GM12878 (cell line): ENCODE measurements around the gene COL4A4. TPM values are rescaled to one million over a fixed set of nuclear protein-coding genes. Genes with fewer than 3 reads are reported as not detected.
A peak's percentile ranks its signal among the peaks of the same experiment; 100 is the strongest.

Experiments
- ATAC-seq: fragments of 200-7000 bp; cut with Tn5 transposase; 3 replicates; pipeline ENCODE4 v1.9.1; 2020; ENCODE audit warnings: mild to moderate bottlenecking, moderate library complexity
- BruUV-seq: library from RNA; stranded (reverse); fragments of 400-500 nt; replicated peaks from 2 replicates; lab custom pipeline; 2021; lab: Mats Ljungman, UMichigan
- CTCF ChIA-PET: fragments of 300-600 bp; sonication (Branson Sonifier 250); formaldehyde crosslinking; extraction: SDS; loops from one replicate; lab custom pipeline; 2021; ENCODE audit warnings: inconsistent platforms; lab: Yijun Ruan, JAX
- POLR2A ChIA-PET: fragments of 350-600 bp; formaldehyde crosslinking; extraction: SDS; loops from one replicate; lab custom pipeline; 2021; ENCODE audit warnings: inconsistent platforms; lab: Charles Lee
- RAD21 ChIA-PET: fragments of 300-600 bp; sonication (Branson Sonifier 250); formaldehyde crosslinking; loops from one replicate; lab custom pipeline; 2023; ENCODE audit warnings: antibody characterized with exemption; ENCODE audit not compliant: unreplicated experiment; lab: Charles Lee
- SMC1A ChIA-PET: fragments of 300-600 bp; sonication (Branson Sonifier 250); formaldehyde crosslinking; loops from one replicate; lab custom pipeline; 2023; ENCODE audit not compliant: unreplicated experiment, uncharacterized antibody; lab: Charles Lee
- DNase-seq: peaks from one replicate; pipeline ENCODE4 v3.0.0-alpha.2; 2011; ENCODE audit warnings: low read depth, low spot score
- FAIRE-seq: peaks from 3 replicates; lab custom pipeline; 2011; peaks lifted over from hg19 to GRCh38; lab: Jason Lieb, UNC
- H2AFZ ChIP-seq: 2 replicates; pipeline ENCODE4 v1.6.0; 2011; ENCODE audit warnings: low read depth, low read length, control low read depth; ENCODE audit not compliant: control insufficient read depth
- H3K27ac ChIP-seq: 2 replicates; pipeline ENCODE4 v1.5.1; 2011; ENCODE audit warnings: control low read depth; ENCODE audit not compliant: control insufficient read depth, insufficient read depth
- H3K27me3 ChIP-seq, 2 experiments: replicated peaks in 1 of 2; 2 replicates each; pipeline versions ENCODE4 v1.6.0 to v1.6.1; 2011; ENCODE audit warnings: low read length in 1 of 2; ENCODE audit not compliant: control insufficient read depth in 2 of 2, insufficient read depth in 2 of 2
- H3K36me3 ChIP-seq, 2 experiments: 2 replicates each; pipeline ENCODE4 v1.5.1; 2011; ENCODE audit warnings: low read length in 1 of 2; ENCODE audit not compliant: control insufficient read depth in 2 of 2, insufficient read depth in 2 of 2
- H3K4me1 ChIP-seq: 2 replicates; pipeline ENCODE4 v1.6.1; 2011; ENCODE audit warnings: mild to moderate bottlenecking, low read length, moderate library complexity, mixed read lengths; ENCODE audit not compliant: control insufficient read depth, insufficient read depth
- H3K4me2 ChIP-seq: 2 replicates; pipeline ENCODE4 v1.6.0; 2011; ENCODE audit warnings: control low read depth; ENCODE audit not compliant: control insufficient read depth, insufficient read depth
- H3K4me3 ChIP-seq: fragments of 200-600 bp; sonication (generic); 2 replicates; pipeline ENCODE4 v1.5.1; 2016
- H3K79me2 ChIP-seq: 2 replicates; pipeline ENCODE4 v1.6.0; 2011; ENCODE audit warnings: low read length; ENCODE audit not compliant: control insufficient read depth, insufficient read depth
- H3K9ac ChIP-seq: 2 replicates; pipeline ENCODE4 v1.8.0; 2011; ENCODE audit warnings: low read length, control low read depth, mixed read lengths; ENCODE audit not compliant: control insufficient read depth, insufficient read depth
- H3K9me3 ChIP-seq: replicated peaks from 3 replicates; pipeline ENCODE4 v1.5.1; 2011; ENCODE audit warnings: mild to moderate bottlenecking, low read length; ENCODE audit not compliant: control insufficient read depth, insufficient read depth
- H4K20me1 ChIP-seq: 2 replicates; pipeline ENCODE4 v1.6.0; 2011; ENCODE audit not compliant: control insufficient read depth, insufficient read depth
- ATF2 ChIP-seq: IDR thresholded peaks from 2 replicates; pipeline ENCODE4 v1.6.1; 2012; ENCODE audit warnings: low read length, inconsistent platforms
- CHD2 ChIP-seq: IDR thresholded peaks from 2 replicates; pipeline ENCODE4 v1.6.1; 2011; ENCODE audit warnings: low read depth, low read length, improper control_type of control experiment, borderline replicate concordance
- E2F4 ChIP-seq: IDR thresholded peaks from 2 replicates; pipeline ENCODE4 v1.6.1; 2012; ENCODE audit warnings: low read depth, low read length, improper control_type of control experiment
- ETV6 ChIP-seq, 2 experiments: fragments of 450-650 bp in 1 of 2; IDR thresholded peaks in 1 of 2; conservative IDR thresholded peaks in 1 of 2; 2 replicates each; pipeline ENCODE4 v1.6.1; 2014; ENCODE audit warnings: antibody characterized with exemption in 1 of 2, borderline replicate concordance in 1 of 2, low read depth in 1 of 2, mild to moderate bottlenecking in 1 of 2, moderate library complexity in 1 of 2
- LARP7 ChIP-seq: fragments of 450-650 bp; IDR thresholded peaks from 2 replicates; pipeline ENCODE4 v1.6.1; 2017; ENCODE audit warnings: mild to moderate bottlenecking
- MLLT1 ChIP-seq: fragments of 450-650 bp; IDR thresholded peaks from 2 replicates; pipeline ENCODE4 v1.6.1; 2016; ENCODE audit warnings: mild to moderate bottlenecking
- NFYA ChIP-seq: IDR thresholded peaks from 2 replicates; pipeline ENCODE4 v1.6.1; 2011; ENCODE audit warnings: low read depth, mild to moderate bottlenecking, low read length, improper control_type of control experiment, borderline replicate concordance
- NR2C1 ChIP-seq: fragments of 450-650 bp; IDR thresholded peaks from 2 replicates; pipeline ENCODE4 v1.6.1; 2017; ENCODE audit warnings: antibody characterized with exemption, mild to moderate bottlenecking, moderate library complexity
- RBBP5 ChIP-seq: fragments of 200-600 bp; sonication (generic); conservative IDR thresholded peaks from 2 replicates; pipeline ENCODE4 v1.6.1; 2016
- RUNX3 ChIP-seq: IDR thresholded peaks from 2 replicates; pipeline ENCODE4 v1.6.1; 2012; ENCODE audit warnings: low read length, inconsistent platforms
- SKIL ChIP-seq: fragments of 450-650 bp; IDR thresholded peaks from 2 replicates; pipeline ENCODE4 v1.6.1; 2017; ENCODE audit warnings: mild to moderate bottlenecking, low read depth, inconsistent platforms; ENCODE audit not compliant: poor library complexity, severe bottlenecking
- SMARCA5 ChIP-seq: fragments of 450-650 bp; IDR thresholded peaks from 2 replicates; pipeline ENCODE4 v1.6.1; 2017; ENCODE audit warnings: mild to moderate bottlenecking
- SUPT20H ChIP-seq: IDR thresholded peaks from 2 replicates; pipeline ENCODE4 v1.6.1; 2011; ENCODE audit warnings: low read depth, mild to moderate bottlenecking, low read length, moderate library complexity, borderline replicate concordance; ENCODE audit not compliant: control insufficient read depth
- TBL1XR1 ChIP-seq: IDR thresholded peaks from 2 replicates; pipeline ENCODE4 v1.6.1; 2012; ENCODE audit warnings: low read depth, low read length, improper control_type of control experiment
- TCF7 ChIP-seq: IDR thresholded peaks from 2 replicates; pipeline ENCODE4 v1.6.1; 2014; ENCODE audit warnings: antibody characterized with exemption, borderline replicate concordance
- WRNIP1 ChIP-seq: IDR thresholded peaks from 2 replicates; pipeline ENCODE4 v1.6.1; 2011; ENCODE audit warnings: low read depth, low read length, improper control_type of control experiment, borderline replicate concordance
- WGBS: methylation state at CpG from one replicate; pipeline ENCODE4 v1.1.6; 2016; ENCODE audit warnings: low lambda C conversion rate; ENCODE audit not compliant: insufficient replicate concordance, insufficient coverage; ENCODE audit errors: missing lambda C conversion rate; 5-methylcytosine and 5-hydroxymethylcytosine counted together
- in situ Hi-C: fragments of 300-500 bp; cut with MboI; formaldehyde crosslinking; loops from 9 replicates; pipeline ENCODE4 v1.14.3; 2018; ENCODE audit warnings: mixed read lengths
- intact Hi-C: fragments of 100-400 bp; cut with micrococcal nuclease; formaldehyde crosslinking; loops from one replicate; pipeline ENCODE4 v1.14.2; 2022; ENCODE audit not compliant: unreplicated experiment
- polyA plus RNA-seq, 11 experiments: library from polyadenylated mRNA; depleted of rRNA in 4 of 11; unstranded in 6 of 11; stranded (reverse) in 5 of 11; fragments of >200 nt; fragmentation: Nextera tagmentation in 4 of 11; fragmentation: Illumina TruSeq in 1 of 11; extraction: Ambion mirVana in 4 of 11; extraction: Trizol in 1 of 11; gene quantifications; 1 replicate in 1 of 11; 2 replicates in 10 of 11; pipeline versions ENCODE4 v1.2.1 to v1.2.3, GENCODE V29; 2011 to 2016; ENCODE audit warnings: inconsistent platforms in 2 of 11, missing spikeins in 2 of 11, low read depth in 1 of 11
- total RNA-seq, 4 experiments: library from RNA; depleted of rRNA in 3 of 4; stranded (reverse); fragments of >200 nt in 3 of 4; fragmentation: Illumina TruSeq in 1 of 4; extraction: Trizol in 1 of 4; gene quantifications; 2 replicates each; pipeline versions ENCODE4 v1.2.1 to v1.2.3, GENCODE V29; 2013 to 2021

Gene COL4A4
- total and polyA plus RNA-seq, 10 of the 15 experiments (the other 5 are each of a cell fraction or from before 2014, with no cell fraction given) = 0.19 to 4.0 (median 2.1) TPM

DNA sequence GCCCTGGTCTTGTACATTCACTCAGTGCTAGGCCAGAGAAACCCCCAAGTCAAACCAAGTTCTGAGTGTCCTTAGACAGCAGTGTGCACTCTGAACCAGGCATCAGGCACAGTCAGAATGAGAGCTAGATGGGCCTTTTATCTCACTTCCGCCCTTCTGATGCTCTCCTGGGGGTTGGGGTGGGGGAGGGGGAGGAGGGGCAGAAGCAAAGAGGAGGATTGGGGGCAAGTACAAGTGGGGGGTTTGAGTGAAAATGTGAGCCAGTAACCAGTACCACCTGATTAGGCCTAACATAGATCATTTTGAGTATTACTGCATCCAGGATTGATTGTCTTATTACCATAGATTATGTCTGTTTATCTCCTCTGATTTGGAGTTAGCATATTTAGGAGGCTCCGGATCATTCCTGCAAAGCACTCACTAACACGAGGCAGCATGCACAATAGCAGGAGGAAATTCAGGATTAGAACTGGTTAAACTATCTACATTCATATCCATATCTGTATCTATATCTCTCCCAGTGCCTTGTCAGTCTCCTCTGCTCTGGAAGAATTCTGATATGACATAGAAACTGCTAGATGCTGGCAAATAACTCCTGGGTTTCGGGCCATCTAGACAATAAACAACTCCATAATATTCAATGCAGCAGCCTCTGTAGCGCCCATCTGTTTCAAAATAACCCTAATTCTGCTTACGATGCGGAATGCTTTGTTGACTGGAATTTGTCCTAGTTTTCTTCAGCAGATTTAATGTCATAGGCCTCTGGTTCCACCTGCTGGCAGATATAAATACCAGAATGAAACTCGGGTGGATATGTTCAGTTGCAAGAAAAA is 179.0 kb downstream of the COL4A4 start:
- no peak overlapping the region for H3K4me3 ChIP-seq
- H3K79me2 ChIP-seq = no peaks in the 10 kb centered on the region; the same call in 1 of the 2 replicates
- H3K36me3 ChIP-seq = peaks cover 0 to 6% of the 10 kb centered on the region in 2 experiments; a peak in 2 of 4 replicates
- peak overlapping the region; percentile 38 for H3K27ac ChIP-seq
- ATAC-seq (peak; percentile 98), DNase-seq (peak; percentile 47), FAIRE-seq (peak; percentile 78)
- H3K9ac ChIP-seq = no peak overlapping the region
- H3K9me3 ChIP-seq = no peaks in the 10 kb centered on the region
- H3K4me2 ChIP-seq = no peak overlapping the region
- intact Hi-C loops (loop anchor here (1.0 to 5.0 kb wide), 5 partner anchors 172 to 1317 kb away; no protein-coding TSS in a partner anchor), in situ Hi-C loops (loop anchor here (5.0 to 25.0 kb wide), 4 partner anchors 173 to 1320 kb away; no protein-coding TSS in a partner anchor)
- POLR2A ChIA-PET = interaction anchor here (0.6 kb wide), 1 partner anchor 137 kb away, joined by 3 read pairs; no protein-coding TSS in a partner anchor
- peaks cover 15% of the 10 kb centered on the region for H3K4me1 ChIP-seq
- no peaks in the 10 kb centered on the region for H4K20me1 ChIP-seq
- SMC1A ChIA-PET = interaction anchor here (0.5 to 2.9 kb wide), 13 partner anchors 9 to 1316 kb away, joined by 3 to 17 read pairs (median 3); no protein-coding TSS in a partner anchor
- no peak overlapping the region for H2AFZ ChIP-seq
- RAD21 ChIA-PET = interaction anchor here (0.6 to 4.1 kb wide), 16 partner anchors 69 to 1320 kb away, joined by 3 to 31 read pairs (median 3); no protein-coding TSS in a partner anchor
- H3K27me3 ChIP-seq = no peaks in the 10 kb centered on the region
- CTCF ChIA-PET = interaction anchor here (0.7 to 2.3 kb wide), 19 partner anchors 9 to 1315 kb away, joined by 3 to 26 read pairs (median 3); partner anchors contain the start of gene RHBDD1
- WGBS = 42% methylated on average over 8 of the region's 8 CpGs
- BruUV-seq = no TSS peak
- no peak for TF ChIP-seq TBL1XR1
- TF ChIP-seq TCF7 = peak; percentile 94
- no peak for TF ChIP-seq LARP7
- TF ChIP-seq NFYA = no peak
- TF ChIP-seq SMARCA5 = no peak
- TF ChIP-seq RUNX3 = peak; percentile 56
- no peak for TF ChIP-seq NR2C1
- TF ChIP-seq SKIL = peak; percentile 39
- no peak for TF ChIP-seq E2F4
- no peak for TF ChIP-seq MLLT1
- 0 out of 4 replicates have a peak, but pooled peaks of 1 of the 2 experiments have one; percentile 54 for TF ChIP-seq ETV6 (conservative IDR thresholded peaks at IDR 0.05 in 1 of 2, IDR thresholded peaks at IDR 0.05 in 1 of 2; ENCODE audit: borderline replicate concordance in 1 of 2, low read depth in 1 of 2)
- TF ChIP-seq WRNIP1 = no peak
- peak; percentile 44; the same call in 1 of the 2 replicates for TF ChIP-seq CHD2
- no peak for TF ChIP-seq SUPT20H
- no peak for TF ChIP-seq ATF2
- TF ChIP-seq RBBP5 = no peak
